ENCODE results near the gene NOL12. TPM values are rescaled to one million over a fixed set of nuclear protein-coding genes. Genes with fewer than 3 reads are reported as not detected.

NOL12 gene
- total RNA-seq, 3 donors from 2014 or later = 24.5 to 29.4 (median 24.6) TPM

DNA sequence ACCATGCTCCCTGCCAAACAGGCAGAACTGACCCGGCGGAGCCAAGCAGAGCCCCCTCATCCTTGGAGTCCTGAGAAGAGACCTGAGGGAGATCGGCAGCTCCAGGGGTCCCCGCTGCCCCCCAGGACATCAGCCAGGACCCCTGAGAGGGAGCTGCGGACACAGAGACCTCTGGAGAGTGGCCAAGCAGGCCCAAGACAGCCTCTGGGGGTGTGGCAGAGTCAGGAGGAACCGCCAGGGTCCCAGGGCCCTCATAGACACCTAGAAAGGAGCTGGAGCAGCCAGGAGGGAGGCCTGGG lies 48.2 kb downstream of the NOL12 start:
- H3K36me3 ChIP-seq = no peaks in the 10 kb centered on the region
- TF ChIP-seq POLR2AphosphoS5 (IDR thresholded peaks at IDR 0.05) = no peak
- TF ChIP-seq, protein P1, sequence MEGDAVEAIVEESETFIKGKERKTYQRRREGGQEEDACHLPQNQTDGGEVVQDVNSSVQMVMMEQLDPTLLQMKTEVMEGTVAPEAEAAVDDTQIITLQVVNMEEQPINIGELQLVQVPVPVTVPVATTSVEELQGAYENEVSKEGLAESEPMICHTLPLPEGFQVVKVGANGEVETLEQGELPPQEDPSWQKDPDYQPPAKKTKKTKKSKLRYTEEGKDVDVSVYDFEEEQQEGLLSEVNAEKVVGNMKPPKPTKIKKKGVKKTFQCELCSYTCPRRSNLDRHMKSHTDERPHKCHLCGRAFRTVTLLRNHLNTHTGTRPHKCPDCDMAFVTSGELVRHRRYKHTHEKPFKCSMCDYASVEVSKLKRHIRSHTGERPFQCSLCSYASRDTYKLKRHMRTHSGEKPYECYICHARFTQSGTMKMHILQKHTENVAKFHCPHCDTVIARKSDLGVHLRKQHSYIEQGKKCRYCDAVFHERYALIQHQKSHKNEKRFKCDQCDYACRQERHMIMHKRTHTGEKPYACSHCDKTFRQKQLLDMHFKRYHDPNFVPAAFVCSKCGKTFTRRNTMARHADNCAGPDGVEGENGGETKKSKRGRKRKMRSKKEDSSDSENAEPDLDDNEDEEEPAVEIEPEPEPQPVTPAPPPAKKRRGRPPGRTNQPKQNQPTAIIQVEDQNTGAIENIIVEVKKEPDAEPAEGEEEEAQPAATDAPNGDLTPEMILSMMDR (IDR thresholded peaks at IDR 0.05) = no peak
- TF ChIP-seq POLR2A (IDR thresholded peaks at IDR 0.05) = no peak
- no peak for DNase-seq (ENCODE audit: low spot score in 2 of 2)
- intact Hi-C loops (cut with DNase I; ENCODE audit: low total_unique reads) = no loop called here
- no peak overlapping the region for H3K27ac ChIP-seq
- no peaks in the 10 kb centered on the region for H3K9me3 ChIP-seq
- H3K27me3 ChIP-seq = no peaks in the 10 kb centered on the region
- no peaks in the 10 kb centered on the region for H3K4me1 ChIP-seq
- no peak overlapping the region for H3K4me3 ChIP-seq

DNA sequence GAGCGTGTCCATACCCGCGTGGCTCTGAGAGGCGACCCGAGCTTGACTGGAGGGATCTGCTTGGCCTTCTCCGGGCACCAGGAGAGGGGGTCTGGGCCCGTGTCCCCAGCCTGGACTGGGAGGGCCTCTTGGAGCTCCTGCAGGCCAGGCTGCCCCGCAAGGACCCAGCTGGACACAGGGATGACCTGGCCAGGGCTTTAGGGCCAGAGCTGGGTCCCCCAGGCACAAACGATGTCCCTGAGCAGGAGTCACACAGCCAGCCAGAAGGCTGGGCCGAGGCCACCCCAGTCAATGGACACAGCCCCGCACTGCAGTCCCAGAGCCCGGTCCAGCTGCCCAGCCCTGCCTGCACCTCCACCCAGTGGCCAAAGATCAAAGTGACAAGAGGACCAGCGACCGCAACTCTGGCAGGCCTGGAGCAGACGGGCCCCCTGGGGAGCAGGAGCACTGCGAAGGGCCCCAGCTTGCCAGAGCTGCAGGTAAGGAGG lies 48.9 kb downstream of the NOL12 start:
- no peaks in the 10 kb centered on the region for H3K4me1 ChIP-seq
- no peaks in the 10 kb centered on the region for H3K27me3 ChIP-seq
- no peak overlapping the region for H3K27ac ChIP-seq
- TF ChIP-seq, protein P1 (IDR thresholded peaks at IDR 0.05) = no peak
- TF ChIP-seq POLR2A (IDR thresholded peaks at IDR 0.05) (no peak), POLR2AphosphoS5 (IDR thresholded peaks at IDR 0.05) (no peak)
- no peaks in the 10 kb centered on the region for H3K36me3 ChIP-seq
- intact Hi-C loops (cut with DNase I; ENCODE audit: low total_unique reads) = loop anchor here (5.0 kb wide), 1 partner anchor 48 kb away; the partner anchor contains the start of gene NOL12
- no peaks in the 10 kb centered on the region for H3K9me3 ChIP-seq
- H3K4me3 ChIP-seq = no peak overlapping the region
- DNase-seq (ENCODE audit: low spot score in 2 of 2) = no peak

DNA sequence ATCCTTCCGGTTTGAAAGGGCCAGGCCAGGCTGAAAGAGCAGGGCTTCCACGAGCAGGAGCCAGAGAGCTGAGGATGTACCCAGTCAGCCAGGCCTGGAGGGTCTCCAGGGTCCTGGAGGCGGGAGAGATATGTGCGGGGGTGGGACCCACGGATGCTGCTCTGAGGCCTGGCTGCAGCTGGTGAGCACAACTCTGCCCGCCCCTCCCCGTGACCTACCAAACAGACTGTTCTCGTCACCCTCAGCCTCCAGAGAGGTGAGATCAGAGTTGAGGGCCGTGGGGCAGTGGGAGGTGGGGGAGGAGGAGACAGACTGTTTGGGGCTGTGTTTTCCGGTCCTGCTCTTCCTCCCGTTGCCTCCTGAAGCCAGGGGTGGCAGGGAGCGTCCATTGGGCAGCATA lies 52.9 kb downstream of the NOL12 start:
- intact Hi-C loops (cut with DNase I; ENCODE audit: low total_unique reads) = loop anchor here (5.0 kb wide), 1 partner anchor 52 kb away; the partner anchor contains the start of gene NOL12
- H3K27me3 ChIP-seq = no peaks in the 10 kb centered on the region
- TF ChIP-seq, protein P1 (IDR thresholded peaks at IDR 0.05) = no peak
- TF ChIP-seq POLR2AphosphoS5 (IDR thresholded peaks at IDR 0.05) (no peak), POLR2A (IDR thresholded peaks at IDR 0.05) (no peak)
- H3K36me3 ChIP-seq = no peaks in the 10 kb centered on the region
- peak overlapping the region; percentile 50 to 79 for H3K27ac ChIP-seq
- H3K4me3 ChIP-seq = no peak overlapping the region
- H3K4me1 ChIP-seq = no peaks in the 10 kb centered on the region
- H3K9me3 ChIP-seq = no peaks in the 10 kb centered on the region
- DNase-seq (ENCODE audit: low spot score in 2 of 2) = peak in 1 of 2 donors; percentile 41

DNA sequence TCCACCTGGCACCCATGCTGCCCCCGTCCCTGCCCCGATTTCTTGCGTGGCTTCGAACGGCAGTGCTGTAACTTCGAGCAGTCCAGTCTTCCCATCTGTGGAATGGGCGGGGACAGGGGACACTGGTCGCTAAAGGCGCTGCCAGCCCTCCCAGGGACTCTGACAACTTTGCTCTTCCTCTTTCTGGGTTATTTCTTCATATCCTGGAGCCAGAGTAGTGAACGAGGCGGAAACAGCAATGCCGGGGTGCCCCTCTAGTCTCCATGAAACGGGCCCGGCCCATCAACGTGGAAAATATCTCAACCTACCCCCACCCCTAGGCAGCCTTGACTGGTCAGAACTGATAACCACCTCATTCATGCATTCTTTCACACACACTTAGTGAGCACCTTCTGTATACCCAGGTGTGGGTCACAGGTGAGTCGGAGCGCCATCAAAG lies 53.5 kb downstream of the NOL12 start:
- intact Hi-C loops (cut with DNase I; ENCODE audit: low total_unique reads) = loop anchor here (5.0 kb wide), 1 partner anchor 52 kb away; the partner anchor contains the start of gene NOL12

More for the DNA sequence above, 53.5 kb downstream of the NOL12 start:
- Histone ChIP-seq H3K27me3 (no peaks in the 10 kb centered on the region), H3K9me3 (no peaks in the 10 kb centered on the region), H3K27ac (peak overlapping the region; percentile 50 to 79), H3K4me1 (no peaks in the 10 kb centered on the region), H3K36me3 (no peaks in the 10 kb centered on the region), H3K4me3 (no peak overlapping the region)
- no peak for DNase-seq (ENCODE audit: low spot score in 2 of 2)
- TF ChIP-seq, protein P1 (IDR thresholded peaks at IDR 0.05) = no peak
- TF ChIP-seq POLR2AphosphoS5 (IDR thresholded peaks at IDR 0.05) = no peak
- TF ChIP-seq POLR2A (IDR thresholded peaks at IDR 0.05) = no peak
